GM23248 (cell line): ENCODE results near the gene ANKRD50.

Source experiments
- EZH2 ChIP-seq: fragments of 200-600 bp; sonication (generic); IDR thresholded peaks from 2 replicates; pipeline ENCODE4 v1.6.1; 2018; ENCODE audit warnings: antibody characterized with exemption, mild to moderate bottlenecking; ENCODE audit not compliant: insufficient read depth, poor library complexity, severe bottlenecking
- EZH2phosphoT487 ChIP-seq: fragments of 200-600 bp; sonication (generic); IDR thresholded peaks from 2 replicates; pipeline ENCODE4 v1.6.1; 2018; ENCODE audit warnings: antibody characterized with exemption, moderate library complexity, mild to moderate bottlenecking, low read depth; ENCODE audit not compliant: insufficient read depth

DNA sequence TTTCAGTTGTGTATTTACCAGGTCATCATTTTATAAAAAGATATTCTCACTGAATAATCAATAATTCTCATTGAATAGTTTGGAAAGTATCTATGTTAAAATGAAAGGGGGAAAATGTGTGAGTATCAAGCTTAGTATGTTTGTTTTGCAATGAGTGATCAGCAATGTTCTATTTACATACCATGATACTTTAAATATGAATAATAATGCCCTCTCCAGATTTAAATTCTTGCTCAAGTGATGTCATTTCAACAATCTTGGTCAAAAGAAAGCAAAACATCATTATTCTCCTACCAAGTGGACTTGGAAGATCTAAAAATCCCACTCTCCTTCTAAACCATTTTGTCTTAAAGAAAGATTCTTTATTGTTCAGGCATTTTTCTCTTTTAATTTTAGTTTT is 42.1 kb upstream of the ANKRD50 start:
- TF ChIP-seq EZH2 (no peak), EZH2phosphoT487 (no peak)
